Thymus (tissue), 2 donors: ENCODE measurements around the gene RUNX3. TPM values are rescaled to one million over a fixed set of nuclear protein-coding genes. Genes with fewer than 3 reads are reported as not detected.

ENCODE experiments used
- polyA plus RNA-seq: library from polyadenylated mRNA; stranded (reverse); fragments of 200-250 nt; gene quantifications from one replicate; pipeline ENCODE4 v1.2.3, GENCODE V29; 2013
- total RNA-seq: library from RNA; stranded (reverse); fragments of 120-200 nt; gene quantifications from one replicate; pipeline ENCODE4 v1.2.4, GENCODE V29; 2013
- donor health status: healthy.

The RUNX3 gene
- total and polyA plus RNA-seq, 2 donors: 4.9 to 13.6 TPM

Other genes with a start within 250 kb of the RUNX3 start
- gene CLIC4, start 184.8 kb downstream of the RUNX3 start, total RNA-seq: 29.9 TPM
- 96.5 TPM for gene CLIC4, start 184.8 kb downstream of the RUNX3 start, polyA plus RNA-seq